Activated naive CD4-positive, alpha-beta T cell treated with anti-CD3 and anti-CD28 coated beads, Interleukin-2, amount 10 ng/mL, durations not matched to agents 7 days and 5 days (primary cell): ENCODE measurements around the gene UTS2R.

ENCODE experiments used
- CTCF ChIA-PET: fragments of 350-600 bp; sonication (Branson Sonifier 250); formaldehyde crosslinking; loops from one replicate; lab custom pipeline; 2021; ENCODE audit warnings: antibody characterized with exemption; lab: Charles Lee
- DNase-seq: peaks from one replicate; pipeline ENCODE4 v3.0.0-alpha.2; 2020
- H3K27ac Mint-ChIP-seq: one replicate; pipeline ENCODE4 v1.8.0; 2021; ENCODE audit warnings: mild to moderate bottlenecking, moderate library complexity, mixed read lengths
- H3K27me3 Mint-ChIP-seq: one replicate; pipeline ENCODE4 v1.8.0; 2021; ENCODE audit warnings: mild to moderate bottlenecking, mixed read lengths
- H3K36me3 Mint-ChIP-seq: one replicate; pipeline ENCODE4 v1.8.0; 2021; ENCODE audit warnings: mixed read lengths
- H3K4me1 Mint-ChIP-seq: one replicate; pipeline ENCODE4 v1.8.0; 2021; ENCODE audit warnings: mixed read lengths
- H3K4me3 Mint-ChIP-seq: one replicate; pipeline ENCODE4 v1.8.0; 2021; ENCODE audit warnings: mild to moderate bottlenecking, moderate library complexity, mixed read lengths
- H3K9me3 Mint-ChIP-seq: one replicate; pipeline ENCODE4 v1.8.0; 2021; ENCODE audit warnings: mixed read lengths

UTS2R gene

GRCh38 chr17:82371333-82372248 is at the start of gene UTS2R:
Gene UTS2R, plus strand, starts transcription at chr17:82371765. Its CDS starts 2,560 bp downstream, at chr17:82374325.
- DNase-seq: no peak
- H3K4me3 Mint-ChIP-seq: peak within 1 kb of the TSS; percentile 60
- no peaks in the 10 kb centered on the region for H3K9me3 Mint-ChIP-seq
- peak within 1 kb of the TSS; percentile 31 for H3K27ac Mint-ChIP-seq
- peaks cover 20% of the 10 kb centered on the region for H3K4me1 Mint-ChIP-seq
- CTCF ChIA-PET: interaction anchor here (1.4 kb wide), 1 partner anchor 19 kb away, joined by 5 read pairs; no protein-coding TSS in a partner anchor
- peaks cover 92% of the 10 kb centered on the region for H3K27me3 Mint-ChIP-seq
- no peaks in the 10 kb centered on the region for H3K36me3 Mint-ChIP-seq

GRCh38 chr17:82321947-82322466 is 49.6 kb upstream of the UTS2R start:
- Mint-ChIP-seq H3K4me3 (peak overlapping the region; percentile 28), H3K36me3 (peaks cover 2% of the 10 kb centered on the region), H3K4me1 (peaks cover 15% of the 10 kb centered on the region), H3K27me3 (peaks cover 8% of the 10 kb centered on the region), H3K27ac (peak overlapping the region; percentile 11), H3K9me3 (no peaks in the 10 kb centered on the region)
- no peak for DNase-seq
- CTCF ChIA-PET: interaction anchor here (0.8 to 2.4 kb wide), 8 partner anchors 18 to 86 kb away, joined by 3 to 55 read pairs (median 4); no protein-coding TSS in a partner anchor

GRCh38 chr17:82322526-82323453 is 48.8 kb upstream of the UTS2R start:
- DNase-seq: no peak
- no peak overlapping the region for H3K27ac Mint-ChIP-seq
- no peak overlapping the region for H3K4me3 Mint-ChIP-seq
- H3K27me3 Mint-ChIP-seq: peaks cover 8% of the 10 kb centered on the region
- no peaks in the 10 kb centered on the region for H3K36me3 Mint-ChIP-seq
- peaks cover 15% of the 10 kb centered on the region for H3K4me1 Mint-ChIP-seq
- CTCF ChIA-PET: interaction anchor here (0.8 to 2.4 kb wide), 8 partner anchors 19 to 87 kb away, joined by 3 to 55 read pairs (median 4); no protein-coding TSS in a partner anchor
- H3K9me3 Mint-ChIP-seq: no peaks in the 10 kb centered on the region

GRCh38 chr17:82323514-82324234 is 47.9 kb upstream of the UTS2R start:
- no peak for DNase-seq
- H3K27me3 Mint-ChIP-seq: peaks cover 8% of the 10 kb centered on the region
- H3K9me3 Mint-ChIP-seq: no peaks in the 10 kb centered on the region
- H3K36me3 Mint-ChIP-seq: no peaks in the 10 kb centered on the region
- peaks cover 15% of the 10 kb centered on the region for H3K4me1 Mint-ChIP-seq
- CTCF ChIA-PET: interaction anchor here (1.3 to 2.4 kb wide), 2 partner anchors 24 to 26 kb away, joined by 3 to 12 read pairs; no protein-coding TSS in a partner anchor
- H3K4me3 Mint-ChIP-seq: no peak overlapping the region
- no peak overlapping the region for H3K27ac Mint-ChIP-seq

GRCh38 chr17:82324566-82325285 is 46.8 kb upstream of the UTS2R start:
- Mint-ChIP-seq H3K36me3 (no peaks in the 10 kb centered on the region), H3K4me3 (no peak overlapping the region), H3K4me1 (peaks cover 15% of the 10 kb centered on the region), H3K27ac (peak overlapping the region; percentile 61), H3K9me3 (no peaks in the 10 kb centered on the region), H3K27me3 (peaks cover 8% of the 10 kb centered on the region)
- CTCF ChIA-PET: interaction anchor here (1.3 to 2.4 kb wide), 2 partner anchors 25 to 27 kb away, joined by 3 to 12 read pairs; no protein-coding TSS in a partner anchor
- no peak for DNase-seq

- peaks cover 14% of the 10 kb centered on the region for H3K27me3 Mint-ChIP-seq
- H3K4me1 Mint-ChIP-seq: peaks cover 14% of the 10 kb centered on the region
- no peaks in the 10 kb centered on the region for H3K36me3 Mint-ChIP-seq
- H3K9me3 Mint-ChIP-seq: no peaks in the 10 kb centered on the region
- no peak overlapping the region for H3K27ac Mint-ChIP-seq
- no peak for DNase-seq
- H3K4me3 Mint-ChIP-seq: no peak overlapping the region
- CTCF ChIA-PET: interaction anchor here (1.3 to 2.4 kb wide), 2 partner anchors 26 to 28 kb away, joined by 3 to 12 read pairs; no protein-coding TSS in a partner anchor
Measured at GRCh38 chr17:82325286-82326180, 46.0 kb upstream of the UTS2R start.

- CTCF ChIA-PET: no interaction called here
- DNase-seq: no peak
- H3K4me3 Mint-ChIP-seq: no peak overlapping the region
- no peak overlapping the region for H3K27ac Mint-ChIP-seq
- no peaks in the 10 kb centered on the region for H3K36me3 Mint-ChIP-seq
- peaks cover 28% of the 10 kb centered on the region for H3K27me3 Mint-ChIP-seq
- H3K4me1 Mint-ChIP-seq: peaks cover 8% of the 10 kb centered on the region
- H3K9me3 Mint-ChIP-seq: no peaks in the 10 kb centered on the region
Measured at GRCh38 chr17:82327289-82327688, 44.3 kb upstream of the UTS2R start.

GRCh38 chr17:82327757-82328140 is 43.8 kb upstream of the UTS2R start:
- Mint-ChIP-seq H3K36me3 (no peaks in the 10 kb centered on the region), H3K4me3 (no peak overlapping the region), H3K27ac (no peak overlapping the region), H3K27me3 (peaks cover 33% of the 10 kb centered on the region), H3K9me3 (no peaks in the 10 kb centered on the region), H3K4me1 (peaks cover 11% of the 10 kb centered on the region)
- DNase-seq: no peak
- CTCF ChIA-PET: no interaction called here

GRCh38 chr17:82328141-82328993 is 43.2 kb upstream of the UTS2R start:
- no peak overlapping the region for H3K27ac Mint-ChIP-seq
- CTCF ChIA-PET: no interaction called here
- H3K36me3 Mint-ChIP-seq: no peaks in the 10 kb centered on the region
- no peak overlapping the region for H3K4me3 Mint-ChIP-seq
- H3K9me3 Mint-ChIP-seq: no peaks in the 10 kb centered on the region
- peaks cover 39% of the 10 kb centered on the region for H3K27me3 Mint-ChIP-seq
- DNase-seq: no peak
- peaks cover 17% of the 10 kb centered on the region for H3K4me1 Mint-ChIP-seq

- CTCF ChIA-PET: interaction anchor here (2.0 kb wide), 1 partner anchor 8 kb away, joined by 7 read pairs; no protein-coding TSS in a partner anchor
- DNase-seq: no peak
- peaks cover 44% of the 10 kb centered on the region for H3K27me3 Mint-ChIP-seq
- no peak overlapping the region for H3K4me3 Mint-ChIP-seq
- no peak overlapping the region for H3K27ac Mint-ChIP-seq
- peaks cover 21% of the 10 kb centered on the region for H3K4me1 Mint-ChIP-seq
- H3K36me3 Mint-ChIP-seq: no peaks in the 10 kb centered on the region
- no peaks in the 10 kb centered on the region for H3K9me3 Mint-ChIP-seq
Measured at GRCh38 chr17:82328994-82329507, 42.5 kb upstream of the UTS2R start.

- no peak overlapping the region for H3K4me3 Mint-ChIP-seq
- H3K27ac Mint-ChIP-seq: no peak overlapping the region
- CTCF ChIA-PET: interaction anchor here (2.0 kb wide), 1 partner anchor 9 kb away, joined by 7 read pairs; no protein-coding TSS in a partner anchor
- H3K36me3 Mint-ChIP-seq: no peaks in the 10 kb centered on the region
- no peak for DNase-seq
- peaks cover 24% of the 10 kb centered on the region for H3K4me1 Mint-ChIP-seq
- H3K9me3 Mint-ChIP-seq: no peaks in the 10 kb centered on the region
- peaks cover 48% of the 10 kb centered on the region for H3K27me3 Mint-ChIP-seq
Measured at GRCh38 chr17:82329683-82330321, 41.8 kb upstream of the UTS2R start.
